Neural cell (in vitro differentiated cells): Measurements from ENCODE around the gene ILRUN.

Experiments used
- CTCF ChIP-seq: fragments of 450-650 bp; IDR thresholded peaks from 2 replicates; pipeline ENCODE4 v1.5.1; 2014; ENCODE audit warnings: antibody characterized with exemption, mild to moderate bottlenecking, moderate library complexity; ENCODE audit not compliant: poor library complexity, severe bottlenecking
- EP300 ChIP-seq: fragments of 450-650 bp; conservative IDR thresholded peaks from 2 replicates; pipeline ENCODE4 v1.6.1; 2014; ENCODE audit warnings: antibody characterized with exemption, mild to moderate bottlenecking, moderate library complexity; ENCODE audit not compliant: poor library complexity, severe bottlenecking
- EZH2 ChIP-seq: fragments of 200-600, 300-800 bp; shearing (Covaris generic), sonication (generic); IDR thresholded peaks from 2 replicates; pipeline ENCODE4 v1.6.1; 2014; ENCODE audit warnings: antibody characterized with exemption, low read length, borderline replicate concordance, mild to moderate bottlenecking; ENCODE audit not compliant: insufficient read depth, poor library complexity, severe bottlenecking
- POLR2AphosphoS5 ChIP-seq: IDR thresholded peaks from 2 replicates; pipeline ENCODE4 v1.6.1; 2012
- RAD21 ChIP-seq: fragments of 450-650 bp; conservative IDR thresholded peaks from 2 replicates; pipeline ENCODE4 v1.6.1; 2014; ENCODE audit warnings: antibody characterized with exemption, mild to moderate bottlenecking, moderate library complexity
- REST ChIP-seq: IDR thresholded peaks from 2 replicates; pipeline ENCODE4 v1.6.1; 2012; ENCODE audit warnings: borderline replicate concordance
- SMC3 ChIP-seq: fragments of 450-650 bp; conservative IDR thresholded peaks from 2 replicates; pipeline ENCODE4 v1.6.1; 2014; ENCODE audit warnings: antibody characterized with exemption, mild to moderate bottlenecking, moderate library complexity; ENCODE audit not compliant: poor library complexity
- TAF1 ChIP-seq: IDR thresholded peaks from 2 replicates; pipeline ENCODE4 v1.6.1; 2012; ENCODE audit warnings: low read depth

GRCh38 chr6:34665019-34665418 lies 31.5 kb downstream of the ILRUN start:
- no peak for TF ChIP-seq CTCF
- no peak for TF ChIP-seq EZH2
- TF ChIP-seq POLR2AphosphoS5: no peak
- TF ChIP-seq TAF1: no peak
- no peak for TF ChIP-seq EP300
- TF ChIP-seq RAD21: no peak
- no peak for TF ChIP-seq SMC3
- no peak for TF ChIP-seq REST
